Islet precursor cell (in vitro differentiated cells): ENCODE data around the gene ENC1.

Experiments used
- DNase-seq: peaks from one replicate; pipeline ENCODE4 v3.0.0-alpha.2; 2018

ENC1 gene

DNA sequence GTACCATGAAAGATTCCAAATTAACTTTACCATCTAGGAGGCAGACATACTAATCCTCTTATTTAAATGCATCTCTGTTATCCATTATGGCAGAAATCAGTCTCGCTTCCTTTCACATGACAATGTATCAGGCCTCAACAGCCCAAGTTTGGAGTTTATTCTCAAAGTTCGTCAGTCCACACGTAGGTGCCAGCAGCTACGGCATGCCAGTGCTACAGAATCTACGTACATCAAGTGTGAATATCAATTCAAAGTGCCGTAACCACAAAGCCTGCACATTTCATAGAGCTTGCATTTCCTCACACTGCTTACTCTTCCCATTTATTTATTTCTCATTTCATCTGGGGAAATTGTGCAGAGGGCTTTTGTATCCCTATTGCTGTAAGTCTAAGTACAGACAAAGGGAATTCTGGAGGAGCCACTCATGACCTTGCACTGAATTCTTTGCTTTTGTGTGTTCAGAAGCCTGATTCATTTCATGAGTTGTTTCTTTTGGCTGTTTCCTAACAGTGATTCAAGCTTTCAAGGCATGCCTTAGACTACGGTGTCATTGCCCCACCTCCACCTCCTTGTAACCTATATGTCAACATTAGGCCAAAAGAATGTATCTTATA is 10.0 kb downstream of the ENC1 start:
- no peak for DNase-seq

DNA sequence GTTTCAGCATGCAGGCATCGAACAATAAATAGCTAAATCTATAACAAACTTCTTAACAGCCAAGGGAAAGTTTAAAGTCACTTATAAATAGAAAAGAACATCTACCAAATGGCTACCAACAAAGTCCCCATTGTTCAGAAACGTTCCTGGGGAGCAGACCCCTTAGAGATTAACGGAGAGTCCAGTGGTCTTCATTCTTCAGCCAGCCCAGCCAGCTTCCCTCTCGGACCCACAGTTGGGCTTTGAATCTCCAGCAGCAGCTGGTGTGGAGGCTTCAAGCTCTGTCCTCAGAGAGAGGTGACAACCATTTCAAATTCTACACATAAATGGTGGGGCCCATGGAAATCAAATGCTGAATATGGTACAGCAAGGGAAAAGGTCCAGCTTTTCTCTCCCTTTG is 11.2 kb downstream of the ENC1 start:
- DNase-seq, result no peak

DNA sequence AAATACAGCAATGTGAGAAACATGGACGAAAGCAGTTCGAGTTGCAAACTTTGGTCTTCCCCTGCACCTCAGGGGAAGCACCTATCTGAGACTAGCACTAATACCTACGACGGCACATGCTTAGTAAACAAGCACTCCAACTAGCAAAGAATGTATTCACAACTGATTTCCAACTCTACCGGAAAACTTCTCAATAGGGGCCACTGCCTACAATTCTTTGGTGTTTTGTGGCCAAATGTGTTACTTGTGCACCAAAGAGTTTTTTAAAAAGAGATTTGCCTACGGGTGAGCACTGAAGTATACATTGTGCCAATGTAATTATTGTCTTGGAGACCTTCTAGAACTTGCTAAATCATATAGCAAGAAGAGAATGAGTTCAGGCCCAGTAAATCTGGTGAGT is 12.2 kb downstream of the ENC1 start:
- no peak for DNase-seq

GRCh38 chr5:74627646-74628279 is 12.8 kb downstream of the ENC1 start:
- peak; percentile 69 for DNase-seq

DNA sequence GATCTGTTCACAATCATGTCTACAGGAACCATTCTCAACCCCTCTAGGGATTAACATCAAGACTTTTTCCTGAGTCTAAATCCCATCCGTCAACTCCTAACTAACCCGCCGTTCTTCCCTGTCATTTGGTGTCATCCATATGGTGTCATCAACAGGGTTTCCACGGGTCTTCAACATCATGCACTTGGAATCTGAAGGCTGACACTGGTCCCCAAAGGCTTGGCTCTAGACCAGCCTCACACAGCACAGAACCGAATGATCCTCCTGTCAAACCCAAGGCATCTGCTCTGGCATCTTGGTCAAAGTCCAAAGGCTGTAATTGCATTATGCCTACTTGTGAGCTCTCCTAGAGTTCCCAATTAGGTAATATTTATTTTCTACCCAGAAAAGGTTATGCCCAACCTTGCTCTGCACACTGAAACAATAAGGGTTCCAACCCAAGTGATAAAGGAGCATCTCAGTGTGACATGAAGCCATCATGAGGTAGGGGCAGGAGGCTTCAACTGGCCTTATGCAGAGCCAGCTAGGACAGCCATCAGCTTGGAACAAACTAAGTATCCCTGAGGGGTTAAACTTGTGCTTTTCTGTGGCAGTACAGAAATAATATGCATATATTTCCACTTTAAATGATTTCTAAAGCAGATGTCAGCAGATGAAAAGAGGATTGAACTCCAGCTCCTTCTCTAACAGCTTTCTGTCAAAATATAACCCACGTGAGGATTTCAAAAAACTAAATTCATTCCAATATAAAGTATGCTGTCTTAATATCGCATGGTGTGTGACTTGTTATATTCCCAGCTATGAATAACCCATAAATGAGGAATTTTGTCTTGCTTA is 13.9 kb downstream of the ENC1 start:
- peak; percentile 94 for DNase-seq

- DNase-seq, result peak; percentile 93
Measured at GRCh38 chr5:74625742-74626241, 14.7 kb downstream of the ENC1 start.

GRCh38 chr5:74624931-74625505 is 15.5 kb downstream of the ENC1 start:
- peak; percentile 85 for DNase-seq

DNA sequence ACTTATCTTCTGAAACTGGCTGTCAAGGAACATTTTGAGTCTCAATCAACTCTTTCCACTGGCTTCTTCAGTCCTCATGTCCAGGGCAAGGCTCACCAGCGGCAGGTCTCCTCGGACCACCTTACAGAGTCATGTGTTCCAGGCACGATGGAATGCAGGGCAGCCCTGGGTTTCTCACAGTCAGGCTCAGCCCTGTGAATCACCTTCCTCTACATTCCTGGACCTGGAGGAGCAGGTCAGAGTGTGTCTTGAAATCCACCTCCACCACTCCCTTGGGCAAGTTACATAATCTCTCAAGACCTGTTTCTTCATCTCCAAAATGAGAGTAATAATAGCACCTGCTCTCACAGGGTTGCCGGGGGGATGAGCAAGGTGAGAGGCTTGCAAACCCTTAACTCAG is 16.0 kb downstream of the ENC1 start:
- peak; percentile 97 for DNase-seq

DNA sequence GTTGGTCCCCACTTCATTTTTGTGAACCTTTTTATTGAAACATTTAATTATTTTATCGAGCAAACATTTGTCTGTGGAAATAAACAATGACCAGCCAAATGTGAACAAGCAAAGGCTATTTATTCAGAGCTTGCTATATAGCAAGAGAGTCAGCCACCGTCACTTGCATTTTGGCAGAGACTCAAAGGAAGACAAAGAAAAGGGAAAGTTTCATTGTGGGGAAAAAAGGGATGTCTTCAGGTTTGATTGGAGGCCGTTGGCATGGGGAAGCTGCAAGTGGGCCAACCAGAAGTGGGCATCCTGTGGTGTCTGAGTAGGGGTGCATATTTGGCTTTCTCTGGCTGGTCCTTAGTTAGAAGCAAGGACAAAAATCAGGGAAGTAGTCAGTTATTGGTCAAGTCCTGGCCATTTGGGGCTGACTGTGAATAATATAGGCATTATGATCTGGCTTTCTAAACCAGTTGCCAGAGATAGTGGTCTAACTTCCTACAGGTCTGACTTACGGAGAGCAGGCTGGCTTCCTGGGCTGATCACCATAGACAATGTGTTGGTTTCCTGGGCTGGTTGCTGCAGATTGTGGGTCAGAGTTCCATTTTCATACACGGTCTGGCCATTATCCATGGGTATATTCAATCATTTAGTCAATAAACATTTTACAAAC is 16.6 kb downstream of the ENC1 start:
- no peak for DNase-seq

- DNase-seq, result no peak
Measured at GRCh38 chr5:74623006-74623611, 17.4 kb downstream of the ENC1 start.

DNA sequence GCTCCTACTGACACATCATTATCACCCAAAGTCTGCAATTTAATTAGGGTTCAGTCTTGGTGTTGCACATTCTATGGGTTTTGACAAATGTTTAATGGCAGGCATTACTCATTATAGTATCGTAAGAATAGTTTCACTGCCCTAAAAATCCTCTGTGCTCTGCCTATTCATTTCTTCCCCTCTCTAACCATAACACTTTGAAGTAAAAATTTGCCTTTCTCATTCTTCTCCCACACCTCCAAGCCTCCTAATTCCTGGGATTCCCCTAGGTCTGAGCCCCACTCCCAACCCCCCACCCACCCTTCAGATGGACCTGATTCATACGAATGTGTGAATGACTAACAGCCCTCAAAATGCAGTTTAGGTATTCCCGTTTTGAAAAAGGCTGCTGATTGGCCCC is 18.4 kb downstream of the ENC1 start:
- no peak for DNase-seq

DNA sequence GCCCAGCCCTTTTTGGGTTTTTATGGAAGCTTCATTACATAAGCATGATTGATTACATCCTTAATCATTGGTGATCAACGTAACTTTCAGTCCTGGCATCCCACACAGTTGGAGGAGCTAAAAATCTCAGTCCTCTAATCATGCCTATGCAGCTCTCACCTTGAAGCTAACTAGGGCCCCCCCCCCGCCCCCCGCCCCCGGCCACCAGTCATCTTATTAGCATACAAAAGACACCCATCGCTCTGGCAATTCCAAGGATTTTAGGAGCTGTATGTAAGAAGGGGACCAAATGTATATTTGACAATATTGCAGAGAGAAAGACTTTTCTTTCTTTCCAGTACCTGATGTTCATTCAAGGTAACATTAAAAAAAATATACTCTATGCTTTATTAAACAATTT is 19.0 kb downstream of the ENC1 start:
- no peak for DNase-seq

DNA sequence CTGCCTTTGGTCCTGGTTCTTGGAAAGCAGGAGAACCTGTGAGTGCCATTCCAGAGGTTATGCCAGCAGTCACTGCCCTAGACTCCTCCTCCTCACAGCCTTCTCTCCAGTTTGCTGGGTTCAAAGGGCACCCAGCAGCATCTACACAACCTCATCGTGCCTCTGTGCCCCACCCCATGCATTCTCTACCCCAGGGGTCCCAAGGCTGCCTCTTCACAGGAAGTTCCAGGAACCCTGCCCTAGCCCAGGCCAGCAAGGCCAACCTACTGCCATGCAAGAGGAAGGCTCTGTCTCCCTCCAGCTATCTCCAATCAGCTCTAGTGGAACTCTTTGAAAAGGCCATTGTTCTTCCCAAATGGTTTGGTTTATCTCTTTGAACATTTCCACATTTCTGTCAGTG is 21.2 kb downstream of the ENC1 start:
- no peak for DNase-seq

DNA sequence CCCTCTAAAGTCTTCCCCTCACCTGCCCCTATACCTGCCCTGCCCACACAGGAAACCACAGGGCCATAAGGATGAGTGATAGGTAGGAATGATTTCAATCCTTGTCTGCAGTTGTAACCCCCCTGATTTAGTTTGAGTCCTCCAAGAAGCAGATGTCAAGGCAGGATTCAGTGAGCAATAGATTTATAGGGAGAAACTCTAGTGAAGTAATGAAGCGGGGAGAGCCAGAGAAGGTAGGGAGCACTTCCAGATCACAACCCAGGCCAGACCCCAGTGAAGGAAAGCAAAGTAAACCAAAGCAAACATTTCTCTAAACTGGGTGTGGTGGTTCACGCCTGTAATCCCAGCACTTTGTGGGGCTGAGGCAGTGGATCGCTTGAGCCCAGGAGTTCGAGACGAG is 22.4 kb downstream of the ENC1 start:
- DNase-seq, result no peak

DNA sequence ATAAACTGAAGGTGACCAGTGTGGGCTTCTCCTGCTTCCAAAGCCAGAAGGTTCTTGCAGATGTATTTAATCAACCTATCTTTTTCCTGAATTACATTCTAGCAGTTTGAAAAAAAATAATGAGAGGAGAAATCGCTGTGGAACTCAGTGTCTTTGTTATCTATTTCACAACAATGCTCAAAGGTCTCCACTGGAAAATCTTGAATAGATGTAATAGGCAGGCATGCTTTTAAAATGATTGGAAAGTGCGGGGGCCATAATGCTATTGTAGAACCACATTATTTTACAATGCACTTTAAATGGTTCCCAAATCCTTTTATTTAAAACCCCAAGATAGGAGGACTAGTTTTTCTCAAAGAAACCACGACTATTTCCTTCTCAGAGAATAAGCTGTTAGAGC is 23.3 kb downstream of the ENC1 start:
- DNase-seq, result no peak

DNA sequence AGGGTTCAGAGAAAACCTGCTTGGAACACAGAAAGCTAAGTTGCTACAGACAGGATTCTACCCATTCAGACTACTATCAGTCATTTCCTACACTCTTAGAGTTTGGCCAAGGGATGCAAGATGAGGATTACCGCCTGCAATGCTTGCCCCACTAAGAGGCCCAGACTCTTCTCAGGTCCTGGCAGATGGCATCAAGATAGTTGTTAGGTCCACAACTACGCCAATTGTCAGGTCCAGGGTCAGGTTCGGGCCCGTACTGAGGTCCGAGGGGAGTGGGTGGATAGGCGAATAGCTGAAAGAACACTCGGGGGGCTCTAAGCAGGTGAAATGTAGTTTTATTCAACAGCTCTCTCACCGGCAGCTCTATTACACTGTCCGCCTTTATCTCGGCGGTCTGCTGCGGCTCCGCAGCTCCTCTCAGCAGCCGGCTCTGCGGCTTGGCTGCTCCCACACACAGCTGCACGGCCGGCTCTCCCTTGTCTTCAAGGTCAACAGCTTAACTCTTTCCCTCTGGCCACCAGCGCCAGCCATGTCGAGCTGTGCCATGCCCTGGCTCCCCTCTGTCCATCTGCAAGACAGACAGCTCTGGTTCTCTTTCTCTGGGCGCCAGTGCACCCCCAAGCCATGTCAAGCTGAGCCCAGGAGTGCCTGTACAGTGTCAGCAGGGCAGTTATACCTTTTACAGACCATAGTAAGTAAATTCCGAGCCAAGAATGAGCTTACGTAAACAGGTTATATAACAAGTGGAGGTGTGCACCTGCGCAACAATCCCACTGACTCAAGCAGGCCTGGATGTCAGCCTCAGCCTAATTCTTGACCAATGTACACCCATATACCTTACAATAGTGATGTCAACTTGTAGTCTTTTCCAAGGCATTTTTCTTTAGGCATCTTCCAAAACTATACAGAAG is 24.0 kb downstream of the ENC1 start:
- no peak for DNase-seq

GRCh38 chr5:74613283-74613682 is 27.2 kb downstream of the ENC1 start:
- no peak for DNase-seq

DNA sequence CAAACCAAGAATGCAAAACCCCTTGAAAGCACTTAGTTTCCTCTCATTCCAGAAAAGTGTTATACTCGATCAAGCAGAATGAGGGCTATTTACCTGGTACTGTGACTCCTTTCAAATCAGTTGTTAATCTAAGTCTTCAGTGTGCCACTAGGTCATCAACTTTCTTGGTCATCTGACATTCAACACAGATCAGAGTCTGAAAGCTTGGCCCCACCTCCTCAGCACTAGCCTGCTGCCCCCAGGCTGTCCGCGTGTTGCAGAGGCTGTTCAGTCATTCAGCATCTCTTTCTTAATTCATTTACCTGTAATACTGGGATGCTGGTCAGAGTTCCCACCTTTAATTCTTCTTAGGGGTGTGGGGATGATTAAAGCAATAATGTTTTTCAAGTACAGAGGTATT is 28.5 kb downstream of the ENC1 start:
- peak; percentile 83 for DNase-seq

GRCh38 chr5:74608736-74609601 is 31.6 kb downstream of the ENC1 start:
- DNase-seq, result no peak

DNA sequence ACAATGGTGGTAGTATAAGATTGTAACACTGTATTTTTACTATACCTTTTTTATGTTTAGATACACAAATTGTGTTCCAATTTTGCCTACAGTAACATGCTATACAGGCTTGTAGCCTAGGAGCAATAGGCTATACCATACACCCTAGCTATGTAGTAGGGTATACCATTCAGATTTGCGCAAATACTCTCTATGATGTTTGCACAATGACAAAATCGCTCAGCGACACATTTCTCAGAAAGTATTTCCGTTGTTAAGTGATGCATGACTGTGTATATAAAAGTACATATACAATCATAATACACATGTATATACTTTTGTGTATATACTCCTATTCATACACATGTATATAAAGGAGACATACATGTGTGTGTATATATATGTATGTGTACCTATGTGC is 34.8 kb downstream of the ENC1 start:
- no peak for DNase-seq

DNA sequence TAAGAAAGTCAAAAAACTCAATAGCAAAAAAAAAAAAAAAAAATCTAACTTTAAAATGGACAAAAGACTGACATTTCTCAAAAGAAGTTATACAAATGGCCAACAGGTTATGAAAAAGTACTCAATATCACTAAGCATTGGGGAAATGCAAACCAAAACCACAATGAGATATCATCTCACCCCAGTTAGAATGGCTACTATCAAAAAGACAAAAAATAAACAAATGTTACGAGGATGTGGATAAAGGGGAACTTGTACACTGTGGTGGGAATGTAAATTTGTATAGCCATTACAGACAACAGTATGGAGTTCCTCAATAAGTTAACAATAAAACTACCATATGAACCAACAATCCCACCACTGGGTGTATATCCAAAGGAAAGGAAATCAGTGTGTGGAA is 37.2 kb downstream of the ENC1 start:
- DNase-seq, result no peak
